Lower leg skin (tissue), 3 donors: ENCODE data around the gene CACNA1A.

Experiments
- CTCF ChIP-seq, 3 donors: fragments of 450-650 bp; IDR thresholded peaks; one replicate each; pipeline ENCODE4 v1.5.1; 2016; ENCODE audit warnings: antibody characterized with exemption in 3 of 3, mild to moderate bottlenecking in 3 of 3, moderate library complexity in 2 of 3
- POLR2A ChIP-seq, 2 donors: fragments of 450-650 bp; IDR thresholded peaks; one replicate each; pipeline ENCODE4 v1.6.1; 2016 to 2017; ENCODE audit warnings: antibody characterized with exemption in 2 of 2, mild to moderate bottlenecking in 1 of 2, moderate library complexity in 1 of 2

DNA sequence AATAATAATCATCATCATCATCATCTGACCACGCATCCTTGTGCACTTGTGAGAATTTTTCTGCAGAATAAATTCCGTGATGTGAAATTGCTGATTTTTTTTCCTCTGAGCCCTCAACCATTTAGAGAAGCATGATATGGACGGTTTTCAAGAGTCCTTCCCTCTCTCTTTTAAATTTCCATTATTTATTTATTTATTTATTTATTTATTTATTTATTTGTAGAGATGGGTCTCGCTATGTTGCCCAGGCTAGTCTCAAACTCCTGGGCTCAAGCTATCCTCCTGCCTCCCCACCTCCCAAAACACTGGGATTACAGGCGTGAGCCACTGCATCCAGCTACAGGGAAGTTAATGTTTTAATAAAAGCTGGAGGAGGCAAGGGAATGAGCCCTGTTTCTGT is 39.6 kb downstream of the CACNA1A start:
- TF ChIP-seq CTCF (IDR thresholded peaks at IDR 0.05) = no peak
- TF ChIP-seq POLR2A (IDR thresholded peaks at IDR 0.05) = no peak
